IMR-90 (cell line): Measurements from ENCODE around the gene CD248. TPM values are rescaled to one million over a fixed set of nuclear protein-coding genes. Genes with fewer than 3 reads are reported as not detected.

Experiments used
- ATAC-seq: fragments of 200-7000 bp; cut with Tn5 transposase; 2 replicates; pipeline ENCODE4 v1.9.1; 2020; ENCODE audit warnings: low read depth, mild to moderate bottlenecking, moderate library complexity
- BruUV-seq: library from RNA; stranded (reverse); fragments of 400-500 nt; replicated peaks from 2 replicates; lab custom pipeline; 2021; lab: Mats Ljungman, UMichigan
- CTCF ChIA-PET: fragments of 300-600 bp; formaldehyde crosslinking; extraction: SDS; loops from one replicate; lab custom pipeline; 2021; ENCODE audit warnings: antibody characterized with exemption; lab: Yijun Ruan, JAX
- POLR2A ChIA-PET: fragments of 300-600 bp; sonication (Branson Sonifier 250); formaldehyde crosslinking; loops from one replicate; lab custom pipeline; 2022; ENCODE audit warnings: antibody characterized with exemption; ENCODE audit not compliant: unreplicated experiment; lab: Charles Lee
- DNase-seq: peaks from one replicate; pipeline ENCODE4 v3.0.0; 2013
- H2AFZ ChIP-seq: replicated peaks from 2 replicates; pipeline ENCODE3; 2013; ENCODE audit warnings: low read length, mild to moderate bottlenecking; ENCODE audit not compliant: poor library complexity
- H2AK5ac ChIP-seq: 2 replicates; pipeline ENCODE4 v1.6.1; 2013; ENCODE audit warnings: low read depth, low read length, inconsistent platforms
- H2AK9ac ChIP-seq: replicated peaks from 2 replicates; pipeline ENCODE3; 2013; ENCODE audit warnings: mild to moderate bottlenecking, low read depth, low read length, moderate library complexity; ENCODE audit not compliant: poor library complexity
- H2BK120ac ChIP-seq: 2 replicates; pipeline ENCODE4 v1.6.1; 2013; ENCODE audit warnings: low read depth, low read length, inconsistent platforms
- H2BK15ac ChIP-seq: 3 replicates; pipeline ENCODE4 v1.6.1; 2013; ENCODE audit warnings: low read depth, low read length, inconsistent platforms
- H2BK20ac ChIP-seq: 2 replicates; pipeline ENCODE4 v1.6.1; 2013; ENCODE audit warnings: low read depth, mild to moderate bottlenecking, inconsistent platforms, low read length, moderate library complexity
- H2BK5ac ChIP-seq: 2 replicates; pipeline ENCODE4 v1.6.1; 2013; ENCODE audit warnings: mild to moderate bottlenecking, low read depth, low read length, inconsistent platforms; ENCODE audit not compliant: poor library complexity, severe bottlenecking
- H3K14ac ChIP-seq: replicated peaks from 2 replicates; pipeline ENCODE4 v1.6.1; 2013; ENCODE audit warnings: low read depth, low read length, inconsistent platforms
- H3K18ac ChIP-seq: 2 replicates; pipeline ENCODE4 v1.6.1; 2013; ENCODE audit warnings: low read depth, low read length, control low read depth
- H3K23ac ChIP-seq: 2 replicates; pipeline ENCODE4 v1.6.1; 2013; ENCODE audit warnings: low read depth, low read length, inconsistent platforms
- H3K27ac ChIP-seq: 2 replicates; pipeline ENCODE4 v1.5.1; 2013; ENCODE audit warnings: mild to moderate bottlenecking, control low read depth, low read length; ENCODE audit not compliant: insufficient read depth
- H3K27me3 ChIP-seq: 2 replicates; pipeline ENCODE4 v1.6.1; 2013; ENCODE audit warnings: low read length; ENCODE audit not compliant: control insufficient read depth, insufficient read depth
- H3K36me3 ChIP-seq: 2 replicates; pipeline ENCODE4 v1.6.1; 2013; ENCODE audit warnings: low read length, mixed read lengths; ENCODE audit not compliant: control insufficient read depth, insufficient read depth
- H3K4ac ChIP-seq: 2 replicates; pipeline ENCODE4 v1.6.1; 2013; ENCODE audit warnings: low read depth, low read length, inconsistent platforms
- H3K4me1 ChIP-seq: 2 replicates; pipeline ENCODE4 v1.6.1; 2013; ENCODE audit warnings: low read length, mixed read lengths; ENCODE audit not compliant: control insufficient read depth, insufficient read depth
- H3K4me2 ChIP-seq: 2 replicates; pipeline ENCODE4 v1.6.1; 2013; ENCODE audit warnings: low read depth, mild to moderate bottlenecking, control low read depth, low read length, moderate library complexity
- H3K4me3 ChIP-seq: 2 replicates; pipeline ENCODE4 v1.5.1; 2013; ENCODE audit warnings: low read depth, mild to moderate bottlenecking, control low read depth, low read length, moderate library complexity; ENCODE audit not compliant: insufficient read depth
- H3K56ac ChIP-seq: 2 replicates; pipeline ENCODE4 v1.6.1; 2013; ENCODE audit warnings: low read length, inconsistent platforms; ENCODE audit not compliant: insufficient read depth; ENCODE audit errors: extremely low read depth
- H3K79me1 ChIP-seq, 2 experiments: 2 replicates each; pipeline ENCODE4 v1.6.1; 2013; ENCODE audit warnings: low read length in 2 of 2, inconsistent platforms in 1 of 2, low read depth in 1 of 2
- H3K9ac ChIP-seq: 2 replicates; pipeline ENCODE4 v1.6.1; 2013; ENCODE audit warnings: low read depth, low read length, control low read depth
- H3K9me1 ChIP-seq: 2 replicates; pipeline ENCODE4 v1.6.1; 2013; ENCODE audit warnings: low read length, inconsistent platforms; ENCODE audit not compliant: insufficient read depth
- H3K9me3 ChIP-seq: 2 replicates; pipeline ENCODE4 v1.6.1; 2013; ENCODE audit warnings: low read length; ENCODE audit not compliant: control insufficient read depth, insufficient read depth
- H4K20me1 ChIP-seq: 2 replicates; pipeline ENCODE4 v1.6.1; 2013; ENCODE audit warnings: low read length, inconsistent platforms; ENCODE audit not compliant: insufficient read depth
- H4K5ac ChIP-seq: 2 replicates; pipeline ENCODE4 v1.6.1; 2013; ENCODE audit warnings: mild to moderate bottlenecking, low read depth, low read length, control low read depth
- H4K8ac ChIP-seq, 2 experiments: 2 replicates each; pipeline ENCODE4 v1.6.1; 2013; ENCODE audit warnings: low read depth in 2 of 2, low read length in 2 of 2, control low read depth in 1 of 2, inconsistent platforms in 1 of 2
- H4K91ac ChIP-seq: 2 replicates; pipeline ENCODE4 v1.6.1; 2013; ENCODE audit warnings: low read depth, low read length, inconsistent platforms; ENCODE audit not compliant: insufficient read depth
- BHLHE40 ChIP-seq: fragments of 150-350 bp; IDR thresholded peaks from 2 replicates; pipeline ENCODE4 v1.6.1; 2016; ENCODE audit warnings: mild to moderate bottlenecking, low read depth, low read length
- CHD1 ChIP-seq: IDR thresholded peaks from 2 replicates; pipeline ENCODE4 v1.6.1; 2012; ENCODE audit warnings: low read depth, low read length, improper control_type of control experiment
- FOS ChIP-seq: fragments of 150-350 bp; IDR thresholded peaks from 2 replicates; pipeline ENCODE4 v1.6.1; 2016; ENCODE audit warnings: low read depth, low read length
- MAFK ChIP-seq: IDR thresholded peaks from 2 replicates; pipeline ENCODE4 v1.6.1; 2012; ENCODE audit warnings: low read depth, low read length, improper control_type of control experiment
- MAZ ChIP-seq: IDR thresholded peaks from 2 replicates; pipeline ENCODE4 v1.6.1; 2012; ENCODE audit warnings: low read depth, mild to moderate bottlenecking, low read length, improper control_type of control experiment, moderate library complexity, borderline replicate concordance
- RCOR1 ChIP-seq: IDR thresholded peaks from 2 replicates; pipeline ENCODE4 v1.6.1; 2012; ENCODE audit warnings: mild to moderate bottlenecking, low read length, improper control_type of control experiment; ENCODE audit not compliant: insufficient replicate concordance
- RFX5 ChIP-seq: IDR thresholded peaks from 2 replicates; pipeline ENCODE4 v1.8.0; 2012; ENCODE audit warnings: low read depth, mild to moderate bottlenecking, low read length, moderate library complexity
- WGBS, 2 experiments: methylation state at CpG; one replicate each; pipeline versions ENCODE4 v1.1.5 to v1.1.7; 2013; ENCODE audit warnings: missing lambda C conversion rate in 2 of 2; ENCODE audit not compliant: insufficient read length in 1 of 2; ENCODE audit errors: extremely low coverage in 2 of 2; 5-methylcytosine and 5-hydroxymethylcytosine counted together
- dilution Hi-C: fragments of 300-500 bp; cut with HindIII; formaldehyde crosslinking; loops from one replicate; pipeline ENCODE4 v1.14.3; 2018; ENCODE audit warnings: low sequenced_read_pairs; ENCODE audit not compliant: unreplicated experiment
- in situ Hi-C: fragments of 300-500 bp; cut with MboI; formaldehyde crosslinking; loops from 3 replicates; pipeline ENCODE4 v1.14.3; 2019; ENCODE audit warnings: low sequenced_read_pairs, inconsistent platforms, mixed read lengths
- intact Hi-C: fragments of 100-400 bp; cut with micrococcal nuclease; formaldehyde crosslinking; loops from 2 replicates; pipeline ENCODE4 v1.10.0; 2022
- polyA plus RNA-seq, 3 experiments: library from polyadenylated mRNA; depleted of rRNA; stranded (reverse); fragments of >200 nt; gene quantifications; 2 replicates each; pipeline ENCODE4 v1.2.3, GENCODE V29; 2012; ENCODE audit warnings: low replicate concordance in 1 of 3
- total RNA-seq: library from RNA; depleted of rRNA; stranded (reverse); fragments of >200 nt; gene quantifications from 2 replicates; pipeline ENCODE4 v1.2.3, GENCODE V29; 2012
- TF ChIP-seq, protein P1 (sequence below): conservative IDR thresholded peaks from 2 replicates; pipeline ENCODE4 v1.5.1; 2012; ENCODE audit warnings: mild to moderate bottlenecking, low read depth, low read length, improper control_type of control experiment
- TF ChIP-seq, protein P2 (sequence below): fragments of 150-350 bp; IDR thresholded peaks from 2 replicates; pipeline ENCODE4 v1.6.1; 2016; ENCODE audit warnings: low read depth, mild to moderate bottlenecking, low read length, moderate library complexity, borderline replicate concordance

The CD248 gene
- total and polyA plus RNA-seq, 2 of the 4 experiments (the other 2 are of a cell fraction): 19.5 to 223 TPM

DNA sequence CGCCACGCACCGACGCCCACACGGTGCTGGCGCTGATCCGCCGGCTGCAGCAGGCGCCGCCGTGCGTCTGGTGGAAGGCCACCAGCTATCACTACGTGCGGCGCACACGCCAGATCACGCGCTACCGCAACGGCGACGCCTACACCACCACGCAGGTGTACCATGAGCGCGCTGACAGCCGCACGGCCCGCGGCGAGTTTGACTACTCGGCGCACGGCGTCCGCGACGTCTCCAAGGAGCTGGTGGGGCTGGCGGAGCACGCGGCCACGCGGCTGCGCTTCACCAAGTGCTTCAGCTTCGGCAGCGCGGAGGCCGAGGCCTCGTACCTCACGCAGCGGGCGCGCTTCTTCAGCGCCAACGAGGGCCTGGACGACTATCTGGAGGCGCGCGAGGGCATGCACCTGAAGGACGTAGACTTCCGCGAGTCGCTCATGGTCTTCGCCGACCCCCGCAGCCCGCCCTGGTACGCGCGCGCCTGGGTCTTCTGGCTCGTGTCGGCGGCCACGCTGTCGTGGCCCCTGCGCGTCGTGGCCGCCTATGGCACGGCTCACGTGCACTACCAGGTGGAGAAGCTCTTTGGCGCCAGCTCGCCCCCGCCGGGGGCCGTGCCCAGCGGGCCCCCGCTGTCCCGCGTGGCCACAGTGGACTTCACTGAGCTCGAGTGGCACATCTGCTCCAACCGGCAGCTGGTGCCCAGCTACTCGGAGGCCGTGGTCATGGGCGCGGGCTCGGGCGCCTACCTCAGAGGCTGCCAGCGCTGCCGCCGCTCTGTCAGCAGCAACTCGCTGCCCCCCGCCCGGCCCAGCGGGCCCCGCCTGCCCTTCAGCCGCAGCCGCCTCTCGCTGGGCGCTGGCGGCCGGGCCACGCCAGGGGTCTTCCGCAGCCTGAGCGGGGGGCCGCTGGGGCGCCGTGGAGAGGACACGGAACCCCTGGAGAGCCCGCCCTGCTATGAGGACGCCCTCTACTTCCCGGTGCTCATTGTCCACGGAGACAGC, 21.9 kb downstream of the CD248 start:
- no peak overlapping the region for H3K14ac ChIP-seq
- no peaks in the 10 kb centered on the region for H3K36me3 ChIP-seq
- peaks cover 3% of the 10 kb centered on the region; the same call in 1 of the 2 replicates for H3K4me1 ChIP-seq
- no peak overlapping the region for H3K56ac ChIP-seq
- intact Hi-C loops: no loop called here
- H3K9me3 ChIP-seq: no peaks in the 10 kb centered on the region
- H3K27ac ChIP-seq: no peak overlapping the region
- H2AK5ac ChIP-seq: no peak overlapping the region
- no peak overlapping the region for H3K23ac ChIP-seq
- no peak overlapping the region for H3K4me3 ChIP-seq
- no peaks in the 10 kb centered on the region for H3K79me1 ChIP-seq
- no peak overlapping the region for H2BK20ac ChIP-seq
- CTCF ChIA-PET: no interaction called here
- H3K9me1 ChIP-seq: peaks cover 4% of the 10 kb centered on the region; the same call in 1 of the 2 replicates
- no peak overlapping the region for H3K4ac ChIP-seq
- ATAC-seq: no peak
- TF ChIP-seq FOS: no peak
- TF ChIP-seq, protein P1, sequence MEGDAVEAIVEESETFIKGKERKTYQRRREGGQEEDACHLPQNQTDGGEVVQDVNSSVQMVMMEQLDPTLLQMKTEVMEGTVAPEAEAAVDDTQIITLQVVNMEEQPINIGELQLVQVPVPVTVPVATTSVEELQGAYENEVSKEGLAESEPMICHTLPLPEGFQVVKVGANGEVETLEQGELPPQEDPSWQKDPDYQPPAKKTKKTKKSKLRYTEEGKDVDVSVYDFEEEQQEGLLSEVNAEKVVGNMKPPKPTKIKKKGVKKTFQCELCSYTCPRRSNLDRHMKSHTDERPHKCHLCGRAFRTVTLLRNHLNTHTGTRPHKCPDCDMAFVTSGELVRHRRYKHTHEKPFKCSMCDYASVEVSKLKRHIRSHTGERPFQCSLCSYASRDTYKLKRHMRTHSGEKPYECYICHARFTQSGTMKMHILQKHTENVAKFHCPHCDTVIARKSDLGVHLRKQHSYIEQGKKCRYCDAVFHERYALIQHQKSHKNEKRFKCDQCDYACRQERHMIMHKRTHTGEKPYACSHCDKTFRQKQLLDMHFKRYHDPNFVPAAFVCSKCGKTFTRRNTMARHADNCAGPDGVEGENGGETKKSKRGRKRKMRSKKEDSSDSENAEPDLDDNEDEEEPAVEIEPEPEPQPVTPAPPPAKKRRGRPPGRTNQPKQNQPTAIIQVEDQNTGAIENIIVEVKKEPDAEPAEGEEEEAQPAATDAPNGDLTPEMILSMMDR: no peak
- no peak for TF ChIP-seq CHD1
- no peak for TF ChIP-seq BHLHE40
- TF ChIP-seq, protein P2, sequence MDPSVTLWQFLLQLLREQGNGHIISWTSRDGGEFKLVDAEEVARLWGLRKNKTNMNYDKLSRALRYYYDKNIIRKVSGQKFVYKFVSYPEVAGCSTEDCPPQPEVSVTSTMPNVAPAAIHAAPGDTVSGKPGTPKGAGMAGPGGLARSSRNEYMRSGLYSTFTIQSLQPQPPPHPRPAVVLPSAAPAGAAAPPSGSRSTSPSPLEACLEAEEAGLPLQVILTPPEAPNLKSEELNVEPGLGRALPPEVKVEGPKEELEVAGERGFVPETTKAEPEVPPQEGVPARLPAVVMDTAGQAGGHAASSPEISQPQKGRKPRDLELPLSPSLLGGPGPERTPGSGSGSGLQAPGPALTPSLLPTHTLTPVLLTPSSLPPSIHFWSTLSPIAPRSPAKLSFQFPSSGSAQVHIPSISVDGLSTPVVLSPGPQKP: no peak
- TF ChIP-seq RFX5: no peak
- no peak for TF ChIP-seq MAZ
- no peak for TF ChIP-seq MAFK
- no peak for TF ChIP-seq RCOR1
- H2BK120ac ChIP-seq: no peak overlapping the region
- dilution Hi-C loops: no loop called here
- peaks cover 53% of the 10 kb centered on the region for H3K27me3 ChIP-seq
- no peak overlapping the region for H2AK9ac ChIP-seq
- H2BK5ac ChIP-seq: no peak overlapping the region
- H4K91ac ChIP-seq: no peak overlapping the region
- no peak overlapping the region for H2AFZ ChIP-seq
- BruUV-seq: no TSS peak
- no peak overlapping the region for H3K4me2 ChIP-seq
- H4K8ac ChIP-seq: no peak overlapping the region
- H4K5ac ChIP-seq: no peak overlapping the region
- H2BK15ac ChIP-seq: no peak overlapping the region
- no peak overlapping the region for H3K18ac ChIP-seq
- WGBS, 2 experiments: 76% methylated on average over 85 of the region's 123 CpGs; no CpG with 5 or more reads in 1 of the 2 experiments
- no peak overlapping the region for H3K9ac ChIP-seq
- in situ Hi-C loops: no loop called here
- DNase-seq: no peak
- POLR2A ChIA-PET: no interaction called here
- no peaks in the 10 kb centered on the region for H4K20me1 ChIP-seq
